SIG-M5 (cell line): ENCODE data around the gene SLC10A2.
"Not testable (repeated sequence)": the region's sequence is repeated elsewhere in the genome, so short reads cannot be mapped to it uniquely, and the experiment has no call there.

Experiments used
- DNase-seq: peaks from one replicate; lab custom pipeline; 2025; lab: John Stamatoyannopoulos, UW

The SLC10A2 gene

GRCh38 chr13:103066079-103066780 lies at the start of gene SLC10A2:
SLC10A2 (minus strand) TSS chr13:103066417; CDS start chr13:103066249, 168 bp downstream.
- DNase-seq = no peak

- DNase-seq = no peak
Measured at GRCh38 chr13:103107580-103107979, 41.4 kb upstream of the SLC10A2 start.

GRCh38 chr13:103104340-103104739 lies 38.1 kb upstream of the SLC10A2 start:
- no peak for DNase-seq

GRCh38 chr13:103103456-103103855 lies 37.2 kb upstream of the SLC10A2 start:
- not testable (repeated sequence) for DNase-seq

GRCh38 chr13:103102482-103102881 lies 36.3 kb upstream of the SLC10A2 start:
- no peak for DNase-seq

- no peak for DNase-seq
Measured at GRCh38 chr13:103101901-103102300, 35.7 kb upstream of the SLC10A2 start.

GRCh38 chr13:103101500-103101899 lies 35.3 kb upstream of the SLC10A2 start:
- no peak for DNase-seq

GRCh38 chr13:103100830-103101229 lies 34.6 kb upstream of the SLC10A2 start:
- no peak for DNase-seq

- no peak for DNase-seq
Measured at GRCh38 chr13:103099722-103100293, 33.6 kb upstream of the SLC10A2 start.

- DNase-seq = no peak
Measured at GRCh38 chr13:103098535-103098934, 32.3 kb upstream of the SLC10A2 start.

GRCh38 chr13:103097366-103097928 lies 31.2 kb upstream of the SLC10A2 start:
- DNase-seq = no peak

- not testable (repeated sequence) for DNase-seq
Measured at GRCh38 chr13:103093649-103094048, 27.4 kb upstream of the SLC10A2 start.

- DNase-seq = no peak
Measured at GRCh38 chr13:103087275-103087674, 21.1 kb upstream of the SLC10A2 start.

GRCh38 chr13:103081435-103081834 lies 15.2 kb upstream of the SLC10A2 start:
- DNase-seq = no peak

- no peak for DNase-seq
Measured at GRCh38 chr13:103078158-103078557, 11.9 kb upstream of the SLC10A2 start.

GRCh38 chr13:103068836-103069235 lies 2.6 kb upstream of the SLC10A2 start:
- no peak for DNase-seq

GRCh38 chr13:103067751-103068555 lies 1.7 kb upstream of the SLC10A2 start:
- DNase-seq = no peak

- no peak for DNase-seq
Measured at GRCh38 chr13:103066781-103067345, 646 bp upstream of the SLC10A2 start.

- no peak for DNase-seq
Measured at GRCh38 chr13:103063376-103063775, 2.8 kb downstream of the SLC10A2 start.

GRCh38 chr13:103062079-103062478 lies 4.1 kb downstream of the SLC10A2 start:
- DNase-seq = no peak

- DNase-seq = no peak
Measured at GRCh38 chr13:103056008-103056407, 10.2 kb downstream of the SLC10A2 start.

- no peak for DNase-seq
Measured at GRCh38 chr13:103055166-103055565, 11.1 kb downstream of the SLC10A2 start.
